Skeletal muscle cell (primary cell): ENCODE data around the gene SLFN5.
"Not testable (repeated sequence)": the region's sequence is repeated elsewhere in the genome, so short reads cannot be mapped to it uniquely, and the experiment has no call there.

Experiments used
- DNase-seq: peaks from one replicate; pipeline ENCODE4 v3.0.0-alpha.2; 2010; ENCODE audit warnings: low read depth
- H3K4me3 ChIP-seq: 2 replicates; pipeline ENCODE4 v1.5.1; 2011; ENCODE audit warnings: low read depth, mild to moderate bottlenecking, control low read depth, low read length, moderate library complexity

The SLFN5 gene

GRCh38 chr17:35242805-35243560 lies at the start of gene SLFN5:
TSS of gene SLFN5 (plus strand) at chr17:35243072. CDS start at chr17:35258691, 15,619 bp downstream.
- H3K4me3 ChIP-seq = peak within 1 kb of the TSS; percentile 89

GRCh38 chr17:35194001-35194400 lies 48.9 kb upstream of the SLFN5 start, which contains the start of gene SLC35G3:
TSS of gene SLC35G3 (minus strand) at chr17:35194393. CDS start at chr17:35194307, 86 bp downstream.
- not testable (repeated sequence) for DNase-seq, H3K4me3 ChIP-seq

More at GRCh38 chr17:35242805-35243560, at the start of gene SLFN5:
- peak; percentile 66 for DNase-seq

- DNase-seq, H3K4me3 ChIP-seq: not testable (repeated sequence)
Observed at GRCh38 chr17:35195062-35195461, 47.8 kb upstream of the SLFN5 start.

GRCh38 chr17:35202582-35202981 lies 40.3 kb upstream of the SLFN5 start:
- not testable (repeated sequence) for DNase-seq, H3K4me3 ChIP-seq

GRCh38 chr17:35210741-35211140 lies 32.1 kb upstream of the SLFN5 start:
- no peak overlapping the region for H3K4me3 ChIP-seq
- DNase-seq = no peak

- no peak for DNase-seq
- H3K4me3 ChIP-seq = no peak overlapping the region
Observed at GRCh38 chr17:35212668-35213067, 30.2 kb upstream of the SLFN5 start.

GRCh38 chr17:35213412-35213940 lies 29.4 kb upstream of the SLFN5 start:
- no peak overlapping the region for H3K4me3 ChIP-seq
- DNase-seq = no peak

- no peak overlapping the region for H3K4me3 ChIP-seq
- no peak for DNase-seq
Observed at GRCh38 chr17:35214192-35214591, 28.7 kb upstream of the SLFN5 start.

GRCh38 chr17:35214631-35215273 lies 28.1 kb upstream of the SLFN5 start:
- no peak overlapping the region for H3K4me3 ChIP-seq
- no peak for DNase-seq

GRCh38 chr17:35217107-35217506 lies 25.8 kb upstream of the SLFN5 start:
- no peak overlapping the region for H3K4me3 ChIP-seq
- no peak for DNase-seq

- DNase-seq = no peak
- H3K4me3 ChIP-seq = no peak overlapping the region
Observed at GRCh38 chr17:35218915-35219314, 24.0 kb upstream of the SLFN5 start.

- no peak for DNase-seq
- H3K4me3 ChIP-seq = no peak overlapping the region
Observed at GRCh38 chr17:35222452-35222851, 20.4 kb upstream of the SLFN5 start.

GRCh38 chr17:35224436-35224835 lies 18.4 kb upstream of the SLFN5 start:
- no peak for DNase-seq
- no peak overlapping the region for H3K4me3 ChIP-seq

GRCh38 chr17:35227546-35227945 lies 15.3 kb upstream of the SLFN5 start:
- H3K4me3 ChIP-seq = no peak overlapping the region
- DNase-seq = no peak

- no peak overlapping the region for H3K4me3 ChIP-seq
- DNase-seq = no peak
Observed at GRCh38 chr17:35229638-35230037, 13.2 kb upstream of the SLFN5 start.

GRCh38 chr17:35234315-35234714 lies 8.6 kb upstream of the SLFN5 start:
- DNase-seq = not testable (repeated sequence)

GRCh38 chr17:35235289-35235688 lies 7.6 kb upstream of the SLFN5 start:
- no peak for DNase-seq
- H3K4me3 ChIP-seq = no peak overlapping the region

More at GRCh38 chr17:35234315-35234714, 8.6 kb upstream of the SLFN5 start:
- H3K4me3 ChIP-seq = not testable (repeated sequence)

GRCh38 chr17:35235917-35236316 lies 7.0 kb upstream of the SLFN5 start:
- no peak for DNase-seq
- H3K4me3 ChIP-seq = no peak overlapping the region

- DNase-seq = no peak
- H3K4me3 ChIP-seq = no peak overlapping the region
Observed at GRCh38 chr17:35236821-35237220, 6.1 kb upstream of the SLFN5 start.

GRCh38 chr17:35238821-35239220 lies 4.1 kb upstream of the SLFN5 start:
- peak; percentile 44 for DNase-seq
- no peak overlapping the region for H3K4me3 ChIP-seq
